Measurements from ENCODE around the gene ATAD3A.
"Not testable (repeated sequence)": the region's sequence is repeated elsewhere in the genome, so short reads cannot be mapped to it uniquely, and the experiment has no call there.

ATAD3A gene

GRCh38 chr1:1554926-1555915 lies 43.3 kb downstream of the ATAD3A start:
- peak in 6 of 51 donors; percentile 13 to 45 (median 30) for DNase-seq

GRCh38 chr1:1556505-1556904 lies 44.5 kb downstream of the ATAD3A start:
- DNase-seq, result no peak

GRCh38 chr1:1556961-1557360 lies 45.0 kb downstream of the ATAD3A start:
- not testable (repeated sequence) for DNase-seq

GRCh38 chr1:1557688-1558087 lies 45.7 kb downstream of the ATAD3A start:
- not testable (repeated sequence) for DNase-seq

GRCh38 chr1:1558591-1558990 lies 46.6 kb downstream of the ATAD3A start:
- no peak for DNase-seq

- DNase-seq, result no peak
Observed at GRCh38 chr1:1559066-1559465, 47.1 kb downstream of the ATAD3A start.

GRCh38 chr1:1560178-1560577 lies 48.2 kb downstream of the ATAD3A start:
- no peak for DNase-seq

GRCh38 chr1:1561801-1562470 lies 50.0 kb downstream of the ATAD3A start:
- DNase-seq, result no peak

GRCh38 chr1:1562556-1563195 lies 50.7 kb downstream of the ATAD3A start:
- DNase-seq, result no peak

- DNase-seq, result no peak
Observed at GRCh38 chr1:1563688-1564087, 51.7 kb downstream of the ATAD3A start.

- DNase-seq, result no peak
Observed at GRCh38 chr1:1564268-1564667, 52.3 kb downstream of the ATAD3A start.

GRCh38 chr1:1565340-1565739 lies 53.4 kb downstream of the ATAD3A start:
- DNase-seq, result no peak

GRCh38 chr1:1567152-1567875 lies 55.4 kb downstream of the ATAD3A start:
- no peak for DNase-seq

- DNase-seq, result peak in 1 of 51 donors; percentile 7
Observed at GRCh38 chr1:1567891-1568291, 55.9 kb downstream of the ATAD3A start.

- no peak for DNase-seq
Observed at GRCh38 chr1:1569341-1569740, 57.4 kb downstream of the ATAD3A start.

- peak in 34 of 51 donors; percentile 44 to 89 (median 72) for DNase-seq
Observed at GRCh38 chr1:1573843-1574720, 62.1 kb downstream of the ATAD3A start.

GRCh38 chr1:1574721-1575537 lies 63.0 kb downstream of the ATAD3A start, which contains the start of gene SSU72:
TSS of gene SSU72 (minus strand) at chr1:1574863. CDS start at chr1:1574557, 306 bp downstream.
- DNase-seq, result peak; percentile 38 to 90 (median 80)

GRCh38 chr1:1577367-1578011 lies 65.5 kb downstream of the ATAD3A start:
- DNase-seq, result no peak

All from hypothalamus (tissue), 51 donors.